ENCODE measurements around the gene RIPOR3. TPM values are rescaled to one million over a fixed set of nuclear protein-coding genes. Genes with fewer than 3 reads are reported as not detected.
"Not testable (repeated sequence)": the region's sequence is repeated elsewhere in the genome, so short reads cannot be mapped to it uniquely, and the experiment has no call there.

The RIPOR3 gene
- total RNA-seq, 4 donors from 2014 or later, result 1.3 to 9.7 (median 3.3) TPM

- WGBS, 2 donors, result 72 to 76% methylated on average over 14 to 16 of the region's 23 CpGs
- no peak for DNase-seq
- Histone ChIP-seq H3K4me1 (peaks cover 3 to 34% (median 11%) of the 10 kb centered on the region in 3 donors), H3K9me3 (no peaks in the 10 kb centered on the region), H3K27ac (peak overlapping the region; percentile 59 to 89 (median 75)), H3K4me3 (no peak overlapping the region), H3K27me3 (no peaks in the 10 kb centered on the region), H3K36me3 (no peaks in the 10 kb centered on the region)
- TF ChIP-seq CTCF (IDR thresholded peaks at IDR 0.05) (no peak), POLR2A (IDR thresholded peaks at IDR 0.05) (no peak)
- intact Hi-C loops (cut with DNase I), result no loop called here
These were observed 45.9 kb downstream of the RIPOR3 start for GRCh38 chr20:50645253-50646068.

DNA sequence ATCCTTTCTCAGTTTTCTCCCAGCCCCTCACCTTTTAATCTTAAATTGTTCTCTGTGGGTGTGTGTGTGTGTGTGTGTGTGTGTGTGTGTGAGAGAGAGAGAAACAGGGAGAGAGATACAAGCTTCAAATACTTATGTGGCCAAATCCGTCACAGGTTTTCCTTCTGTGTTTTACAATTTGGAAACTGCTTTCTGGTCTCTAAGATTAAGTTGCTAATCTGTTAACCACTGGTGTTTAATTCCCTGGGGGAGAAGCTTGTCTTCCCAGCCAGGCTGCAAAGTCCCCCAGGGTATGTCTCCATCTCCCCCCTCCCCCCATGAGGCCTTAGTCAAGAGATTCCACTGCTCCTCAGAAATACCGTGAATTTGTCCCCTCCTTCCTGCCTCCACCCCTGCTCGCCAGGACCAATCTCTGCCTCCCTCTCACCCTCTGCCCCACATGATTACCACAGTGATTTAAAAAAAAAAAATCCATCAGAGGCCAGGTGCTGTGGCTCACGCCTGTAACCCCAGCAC lies 49.0 kb downstream of the RIPOR3 start:
- 31 to 47% methylated on average over 2 to 3 of the region's 4 CpGs for WGBS, 2 donors

DNA sequence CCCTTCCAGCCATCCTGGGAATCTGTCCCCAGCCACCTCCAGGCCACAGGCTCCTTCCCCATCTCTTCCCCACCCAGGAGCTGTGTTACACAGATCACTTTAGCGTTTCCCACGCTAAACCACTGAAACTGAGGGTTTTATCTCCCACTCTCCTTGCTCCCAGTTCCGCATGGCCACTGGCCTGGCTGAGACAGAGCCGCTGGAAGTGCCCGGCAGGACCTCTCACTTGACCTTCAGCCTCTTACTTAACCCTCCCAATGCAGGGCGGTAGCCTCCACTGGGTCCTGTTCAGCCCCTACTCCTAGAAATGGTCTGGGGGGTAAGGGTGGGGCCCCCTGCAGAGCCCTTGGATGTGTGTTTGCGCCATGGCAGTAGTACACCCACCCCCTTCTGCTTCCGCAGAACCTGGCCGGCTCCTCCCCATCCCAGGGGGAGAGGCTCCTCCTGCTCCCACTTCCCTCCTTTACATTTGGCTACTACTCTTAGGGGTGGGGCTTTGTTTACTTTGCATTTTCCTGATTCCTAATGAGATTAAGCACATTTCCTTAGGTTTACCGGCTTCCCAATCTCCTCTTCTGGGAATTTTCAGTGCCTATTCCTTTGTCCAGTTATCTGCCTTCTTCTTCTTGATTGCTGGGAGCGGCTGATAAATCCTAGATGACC lies 49.6 kb downstream of the RIPOR3 start:
- intact Hi-C loops (cut with DNase I); DNase-seq; H3K27ac ChIP-seq; H3K36me3 ChIP-seq; H3K4me3 ChIP-seq; H3K9me3 ChIP-seq; H3K27me3 ChIP-seq: not testable (repeated sequence)
- WGBS, 2 donors, result 70 to 73% methylated on average over 6 to 7 of the region's 11 CpGs
- peaks cover 5 to 54% (median 18%) of the 10 kb centered on the region in 3 donors for H3K4me1 ChIP-seq

More for the DNA sequence above, 49.0 kb downstream of the RIPOR3 start:
- Histone ChIP-seq H3K27ac (no peak overlapping the region), H3K36me3 (no peaks in the 10 kb centered on the region), H3K9me3 (no peaks in the 10 kb centered on the region), H3K4me3 (no peak overlapping the region), H3K27me3 (no peaks in the 10 kb centered on the region), H3K4me1 (peaks cover 0 to 48% (median 12%) of the 10 kb centered on the region in 3 donors)
- DNase-seq, result no peak
- TF ChIP-seq POLR2A (IDR thresholded peaks at IDR 0.05) (no peak), CTCF (IDR thresholded peaks at IDR 0.05) (no peak)
- intact Hi-C loops (cut with DNase I), result no loop called here

GRCh38 chr20:50639971-50640711 lies 51.2 kb downstream of the RIPOR3 start:
- H3K36me3 ChIP-seq; H3K27me3 ChIP-seq; H3K4me3 ChIP-seq; DNase-seq; intact Hi-C loops (cut with DNase I); H3K27ac ChIP-seq; H3K9me3 ChIP-seq: not testable (repeated sequence)
- no CpG with 5 or more reads among the region's 20 CpGs for WGBS, 2 donors
- H3K4me1 ChIP-seq, result peaks cover 17 to 55% (median 21%) of the 10 kb centered on the region in 3 donors

DNA sequence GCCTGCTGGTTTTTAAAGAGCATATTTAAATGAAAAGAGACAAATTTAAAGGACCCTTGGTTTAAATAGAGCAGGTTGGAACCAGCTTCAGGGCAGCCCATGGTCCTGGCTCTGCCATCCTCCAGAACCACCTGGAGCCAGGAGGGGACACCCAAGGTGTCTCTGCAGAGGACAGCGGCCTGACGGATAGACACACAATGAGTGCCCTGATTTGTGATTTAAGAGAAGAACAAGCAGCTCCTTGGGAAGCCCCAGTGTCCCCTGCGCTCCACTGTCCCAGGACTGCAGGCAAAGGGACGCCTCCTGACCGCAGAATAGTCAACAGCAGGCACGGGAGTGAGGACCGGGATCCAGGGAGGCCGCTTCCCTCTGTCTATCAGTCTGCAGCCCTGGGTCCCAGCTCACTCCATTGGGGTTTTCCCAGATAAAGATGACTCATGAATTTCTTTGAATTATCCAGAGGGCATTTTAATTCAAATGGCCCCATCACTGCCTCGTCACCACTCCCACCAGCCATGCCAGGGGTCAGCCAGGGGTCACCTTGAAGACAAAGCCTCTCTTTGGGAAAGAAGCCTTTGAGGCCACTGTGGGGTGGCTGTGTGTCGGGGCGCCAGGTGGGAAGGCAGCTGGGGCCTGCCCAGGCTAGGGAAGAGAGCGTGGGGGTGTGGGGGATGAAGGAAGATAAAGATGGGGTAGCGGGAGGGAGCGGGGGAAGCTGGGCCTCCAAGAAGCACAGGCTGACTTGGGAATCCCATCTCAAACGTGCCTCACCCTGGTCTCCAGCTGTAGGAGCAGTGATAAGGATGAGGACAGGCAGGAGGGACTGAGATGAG lies 53.1 kb downstream of the RIPOR3 start:
- H3K4me3 ChIP-seq; H3K27me3 ChIP-seq; intact Hi-C loops (cut with DNase I); H3K9me3 ChIP-seq; DNase-seq; H3K36me3 ChIP-seq: not testable (repeated sequence)
- WGBS, 2 donors, result 44 to 52% methylated on average over 4 to 11 of the region's 15 CpGs
- peaks cover 17 to 52% (median 19%) of the 10 kb centered on the region in 3 donors for H3K4me1 ChIP-seq
- H3K27ac ChIP-seq, result peak overlapping the region in 2 of 4 donors; percentile 24 to 68
